Upper lobe of left lung (tissue), 6 donors: ENCODE measurements around the gene DCP2. TPM values are rescaled to one million over a fixed set of nuclear protein-coding genes. Genes with fewer than 3 reads are reported as not detected.
A peak's percentile ranks its signal among the peaks of the same experiment; 100 is the strongest.

ENCODE experiments used
- ATAC-seq, 2 donors: fragments of 200-7000 bp; cut with Tn5 transposase; one replicate each; pipeline ENCODE4 v1.9.1; 2022; ENCODE audit warnings: mild to moderate bottlenecking in 2 of 2, moderate library complexity in 2 of 2; ENCODE audit not compliant: low FRiP score in 2 of 2
- DNase-seq, 2 donors: peaks; one replicate each; pipeline ENCODE4 v3.0.0-alpha.2; 2019 to 2020
- H3K27ac ChIP-seq, 4 donors: fragments of 200-600 bp; sonication (generic); one replicate each; pipeline ENCODE4 v1.5.1; 2016 to 2019
- H3K27me3 ChIP-seq, 4 donors: fragments of 200-600 bp; sonication (generic); one replicate each; pipeline ENCODE4 v1.5.1; 2017 to 2019
- H3K36me3 ChIP-seq, 4 donors: fragments of 200-600 bp; sonication (generic); one replicate each; pipeline ENCODE4 v1.5.1; 2016 to 2019
- H3K4me1 ChIP-seq, 4 donors: fragments of 200-600 bp; sonication (generic); one replicate each; pipeline ENCODE4 v1.5.1; 2018 to 2019
- H3K4me3 ChIP-seq, 4 donors: fragments of 200-600 bp; sonication (generic); one replicate each; pipeline ENCODE4 v1.5.1; 2017 to 2019; ENCODE audit warnings: mild to moderate bottlenecking in 2 of 4, moderate library complexity in 1 of 4
- H3K9me3 ChIP-seq, 4 donors: fragments of 200-600 bp; sonication (generic); one replicate each; pipeline ENCODE4 v1.5.1; 2018 to 2019
- EP300 ChIP-seq, 4 donors: sonication (generic); formaldehyde crosslinking; IDR thresholded peaks; one replicate each; pipeline ENCODE4 v1.5.1; 2017; ENCODE audit warnings: antibody characterized with exemption in 4 of 4, control low read depth in 2 of 4
- POLR2A ChIP-seq, 4 donors: fragments of 450-650 bp; IDR thresholded peaks; one replicate each; pipeline ENCODE4 v1.5.1; 2016 to 2017; ENCODE audit warnings: antibody characterized with exemption in 4 of 4, mild to moderate bottlenecking in 2 of 4
- POLR2AphosphoS5 ChIP-seq, 2 donors: sonication (generic); formaldehyde crosslinking; IDR thresholded peaks; one replicate each; pipeline ENCODE4 v1.5.1; 2017; ENCODE audit warnings: antibody characterized with exemption in 2 of 2
- WGBS, 2 donors: methylation state at CpG; one replicate each; pipeline ENCODE4 v1.1.5; 2017 to 2018; 5-methylcytosine and 5-hydroxymethylcytosine counted together
- total RNA-seq, 6 donors: library from RNA; depleted of rRNA in 4 of 6; stranded (reverse); fragments of >200 nt in 4 of 6; gene quantifications; one replicate each; pipeline versions ENCODE4 v1.1.0 to v1.2.1, GENCODE V29; 2016 to 2021
- TF ChIP-seq, protein P1 (sequence below), 6 experiments: fragments of 450-650 bp in 4 of 6; fragments of 200-600 bp in 2 of 6; sonication (generic) in 2 of 6; IDR thresholded peaks; one replicate each; pipeline ENCODE4 v1.5.1; 2016 to 2019; ENCODE audit warnings: antibody characterized with exemption in 6 of 6
- donor health status: DM: no; HTN: no; CAD: no; lungs with moderate emphysema.
- donor health status: DM: no; HTN: yes; CAD: no; lungs with severe emphysema.

The DCP2 gene
- total RNA-seq, 6 donors from 2014 or later, result 17.8 to 111 (median 53.2) TPM

DNA sequence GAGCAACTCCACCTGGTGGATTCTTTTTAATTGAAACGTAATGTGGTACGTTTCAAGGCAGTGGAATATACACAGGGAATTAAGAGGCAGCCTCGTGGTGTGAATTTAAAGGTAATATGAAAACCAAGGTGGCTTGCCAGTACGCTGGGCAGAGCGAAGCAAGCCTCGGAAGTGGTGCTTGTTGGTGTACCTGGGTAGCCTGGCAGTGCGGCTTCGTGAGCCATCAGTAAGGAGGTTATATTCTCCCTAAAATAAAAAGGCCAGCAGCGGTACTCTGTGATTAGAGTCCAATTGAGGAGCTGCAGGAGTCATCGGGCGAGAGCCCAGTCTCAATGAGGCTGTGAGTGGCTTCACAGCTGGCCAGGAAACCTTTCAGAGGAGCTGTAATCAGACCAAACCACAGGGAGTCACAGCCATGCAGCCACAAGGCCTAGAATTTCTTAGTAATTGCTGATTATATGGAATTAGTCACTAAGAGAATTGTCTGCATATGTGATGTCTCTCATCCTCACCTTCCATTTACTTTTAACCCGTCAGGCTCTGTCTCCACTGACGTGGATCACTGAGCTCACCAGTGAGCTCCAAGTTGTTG is 57.7 kb downstream of the DCP2 start:
- Histone ChIP-seq H3K27me3 (no peaks in the 10 kb centered on the region), H3K36me3 (peaks cover 0 to 10% (median 3%) of the 10 kb centered on the region in 4 donors), H3K9me3 (no peaks in the 10 kb centered on the region), H3K27ac (no peak overlapping the region), H3K4me3 (no peak overlapping the region), H3K4me1 (no peaks in the 10 kb centered on the region)
- ATAC-seq (peak in 1 of 2 donors; percentile 75), DNase-seq (no peak)
- TF ChIP-seq, protein P1, sequence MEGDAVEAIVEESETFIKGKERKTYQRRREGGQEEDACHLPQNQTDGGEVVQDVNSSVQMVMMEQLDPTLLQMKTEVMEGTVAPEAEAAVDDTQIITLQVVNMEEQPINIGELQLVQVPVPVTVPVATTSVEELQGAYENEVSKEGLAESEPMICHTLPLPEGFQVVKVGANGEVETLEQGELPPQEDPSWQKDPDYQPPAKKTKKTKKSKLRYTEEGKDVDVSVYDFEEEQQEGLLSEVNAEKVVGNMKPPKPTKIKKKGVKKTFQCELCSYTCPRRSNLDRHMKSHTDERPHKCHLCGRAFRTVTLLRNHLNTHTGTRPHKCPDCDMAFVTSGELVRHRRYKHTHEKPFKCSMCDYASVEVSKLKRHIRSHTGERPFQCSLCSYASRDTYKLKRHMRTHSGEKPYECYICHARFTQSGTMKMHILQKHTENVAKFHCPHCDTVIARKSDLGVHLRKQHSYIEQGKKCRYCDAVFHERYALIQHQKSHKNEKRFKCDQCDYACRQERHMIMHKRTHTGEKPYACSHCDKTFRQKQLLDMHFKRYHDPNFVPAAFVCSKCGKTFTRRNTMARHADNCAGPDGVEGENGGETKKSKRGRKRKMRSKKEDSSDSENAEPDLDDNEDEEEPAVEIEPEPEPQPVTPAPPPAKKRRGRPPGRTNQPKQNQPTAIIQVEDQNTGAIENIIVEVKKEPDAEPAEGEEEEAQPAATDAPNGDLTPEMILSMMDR (IDR thresholded peaks at IDR 0.05), result no peak
- TF ChIP-seq POLR2A (IDR thresholded peaks at IDR 0.05), result no peak
- TF ChIP-seq POLR2AphosphoS5 (IDR thresholded peaks at IDR 0.05), result no peak
- no peak for TF ChIP-seq EP300 (IDR thresholded peaks at IDR 0.05)
- WGBS, 2 donors, result 89 to 95% methylated on average over 13 of the region's 13 CpGs

DNA sequence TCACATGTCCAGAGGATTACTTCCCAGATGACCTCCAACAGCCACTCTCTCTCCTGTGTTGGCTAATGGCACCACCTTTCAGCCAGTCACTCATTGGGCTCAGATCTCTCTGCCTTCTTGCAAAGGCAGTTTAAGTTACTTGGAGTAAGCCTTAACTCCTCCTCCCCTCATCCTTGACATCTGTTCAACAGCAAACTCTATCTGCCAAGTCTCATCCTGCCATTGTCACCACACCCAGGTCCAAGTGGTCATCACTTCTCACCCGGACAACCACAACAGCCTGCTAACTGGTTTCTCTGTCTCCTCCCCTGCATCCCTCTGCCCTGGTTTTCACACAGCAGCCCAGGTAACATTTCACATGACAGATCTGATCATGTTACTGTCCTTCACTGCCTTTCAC is 58.5 kb downstream of the DCP2 start:
- Histone ChIP-seq H3K27ac (no peak overlapping the region), H3K4me1 (no peaks in the 10 kb centered on the region), H3K9me3 (no peaks in the 10 kb centered on the region), H3K4me3 (no peak overlapping the region), H3K27me3 (no peaks in the 10 kb centered on the region), H3K36me3 (peaks cover 0 to 10% (median 3%) of the 10 kb centered on the region in 4 donors)
- 96 to 100% methylated on average over 1 of the region's 1 CpG for WGBS, 2 donors
- no peak for ATAC-seq
- no peak for DNase-seq
- no peak for TF ChIP-seq POLR2A (IDR thresholded peaks at IDR 0.05)
- no peak for TF ChIP-seq EP300 (IDR thresholded peaks at IDR 0.05)
- no peak for TF ChIP-seq POLR2AphosphoS5 (IDR thresholded peaks at IDR 0.05)
- TF ChIP-seq, protein P1 (IDR thresholded peaks at IDR 0.05), result no peak

DNA sequence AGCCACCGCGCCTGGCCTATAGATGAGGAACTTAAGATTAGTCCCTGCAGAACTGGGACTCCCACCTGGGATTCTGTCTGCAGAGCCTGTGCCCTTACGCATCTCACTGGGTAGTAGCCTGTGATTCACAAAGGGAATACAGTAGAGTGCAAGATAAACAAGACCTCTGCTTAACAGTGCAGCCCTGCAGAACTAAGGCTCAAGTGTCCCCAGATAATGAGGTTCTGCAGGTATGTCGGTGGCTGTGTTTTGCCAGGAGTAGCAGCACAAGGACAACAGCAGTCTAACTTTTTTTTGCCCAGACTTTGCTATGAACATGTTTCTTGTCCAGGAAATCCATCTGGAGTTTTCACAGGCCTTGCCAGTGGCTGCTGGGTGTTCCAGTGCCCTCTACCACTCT is 59.7 kb downstream of the DCP2 start:
- ATAC-seq (no peak), DNase-seq (no peak)
- Histone ChIP-seq H3K27ac (no peak overlapping the region), H3K27me3 (no peaks in the 10 kb centered on the region), H3K9me3 (no peaks in the 10 kb centered on the region), H3K4me1 (no peaks in the 10 kb centered on the region), H3K36me3 (peaks cover 0 to 13% (median 3%) of the 10 kb centered on the region in 4 donors), H3K4me3 (no peak overlapping the region)
- 93 to 94% methylated on average over 4 of the region's 4 CpGs for WGBS, 2 donors
- TF ChIP-seq, protein P1 (IDR thresholded peaks at IDR 0.05), result no peak

DNA sequence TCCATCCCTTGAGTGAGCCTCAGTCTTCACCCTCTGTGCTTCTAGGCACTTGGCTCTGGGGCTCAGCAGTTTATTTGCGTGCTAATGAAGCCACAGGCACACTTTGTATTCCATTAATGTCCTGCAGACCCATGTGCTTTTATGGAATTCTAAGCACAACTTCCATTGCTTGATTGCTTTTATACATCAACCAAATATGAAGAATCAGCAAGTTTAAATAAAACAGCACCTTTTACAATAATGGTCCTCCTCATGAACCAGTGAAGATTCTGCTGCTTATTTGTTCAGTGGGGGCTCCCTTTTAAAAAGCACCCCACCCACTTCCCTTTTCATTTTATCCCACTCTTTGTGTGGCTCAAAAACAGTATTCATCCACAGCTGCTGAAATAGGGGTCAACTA is 60.2 kb downstream of the DCP2 start:
- TF ChIP-seq, protein P1 (IDR thresholded peaks at IDR 0.05), result no peak
- Histone ChIP-seq H3K27ac (no peak overlapping the region), H3K9me3 (no peaks in the 10 kb centered on the region), H3K4me1 (no peaks in the 10 kb centered on the region), H3K27me3 (no peaks in the 10 kb centered on the region), H3K4me3 (no peak overlapping the region), H3K36me3 (peaks cover 0 to 13% (median 3%) of the 10 kb centered on the region in 4 donors)
- 94 to 100% methylated on average over 1 of the region's 1 CpG for WGBS, 2 donors
- ATAC-seq (no peak), DNase-seq (no peak)

DNA sequence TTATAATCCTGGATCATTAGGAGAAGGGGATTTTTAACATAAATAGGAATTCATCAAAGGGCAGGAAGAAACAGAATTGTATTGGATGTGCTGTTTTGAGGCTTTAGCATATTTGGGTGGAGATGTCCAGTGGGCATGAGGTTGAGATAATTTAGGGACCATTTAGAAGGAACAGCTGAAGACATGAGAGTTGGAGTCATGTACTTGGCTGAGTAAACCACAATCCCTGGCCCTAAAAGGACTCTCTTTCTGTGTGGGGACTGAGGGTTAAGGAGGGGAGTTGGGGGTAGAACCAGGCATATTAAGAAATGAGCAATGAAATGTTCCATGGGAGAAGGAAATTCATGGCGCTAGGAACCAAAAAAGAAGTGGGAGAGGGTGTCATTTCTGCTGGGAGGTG is 61.5 kb downstream of the DCP2 start:
- no peak overlapping the region for H3K4me3 ChIP-seq
- 89 to 93% methylated on average over 1 of the region's 1 CpG for WGBS, 2 donors
- TF ChIP-seq, protein P1 (IDR thresholded peaks at IDR 0.05), result no peak
- TF ChIP-seq EP300 (IDR thresholded peaks at IDR 0.05), result no peak
- no peak for TF ChIP-seq POLR2A (IDR thresholded peaks at IDR 0.05)
- no peak for TF ChIP-seq POLR2AphosphoS5 (IDR thresholded peaks at IDR 0.05)
- H3K36me3 ChIP-seq, result peaks cover 0 to 13% (median 3%) of the 10 kb centered on the region in 4 donors
- no peaks in the 10 kb centered on the region for H3K9me3 ChIP-seq
- H3K27me3 ChIP-seq, result no peaks in the 10 kb centered on the region
- ATAC-seq (no peak), DNase-seq (no peak)
- H3K27ac ChIP-seq, result no peak overlapping the region
- no peaks in the 10 kb centered on the region for H3K4me1 ChIP-seq
